ENCODE measurements around the gene FAM161B. TPM values are rescaled to one million over a fixed set of nuclear protein-coding genes. Genes with fewer than 3 reads are reported as not detected.

Gene FAM161B
- polyA plus RNA-seq, 1 of the 3 experiments (the other 2 are of a cell fraction): 1.4 TPM

GRCh38 chr14:73968885-73969284 lies 19.0 kb upstream of the FAM161B start (continued):
- TF ChIP-seq USF2 (IDR thresholded peaks at IDR 0.05; ENCODE audit: borderline replicate concordance, low read depth, low read length) (no peak), RXRA (IDR thresholded peaks at IDR 0.05; ENCODE audit: borderline replicate concordance, low read depth) (no peak), FOXM1 (IDR thresholded peaks at IDR 0.05; ENCODE audit: low read depth) (no peak), MAX (IDR thresholded peaks at IDR 0.05; ENCODE audit: low read depth) (no peak), FOSL2 (IDR thresholded peaks at IDR 0.05; ENCODE audit: borderline replicate concordance, low read depth) (no peak), GATA2 (CRISPR knock-in tag; IDR thresholded peaks at IDR 0.05) (no peak), POLR2AphosphoS5 (IDR thresholded peaks at IDR 0.05; ENCODE audit: low read depth, low read length) (no peak)

GRCh38 chr14:73965216-73965615 lies 15.3 kb upstream of the FAM161B start:
- Histone ChIP-seq H3K9me3 (no peaks in the 10 kb centered on the region), H3K4me3 (ENCODE audit: low read depth in 2 of 2, low read length in 1 of 2) (no peak overlapping the region), H3K4me2 (no peak overlapping the region), H3F3A (replicated peaks; ENCODE audit: insufficient read depth) (peaks cover 5% of the 10 kb centered on the region), H3K9ac (no peak overlapping the region), H3K36me3 (replicated peaks in 1 of 2; ENCODE audit: control insufficient read depth in 1 of 2, insufficient read depth in 2 of 2, low read length in 1 of 2) (peaks cover 37 to 46% of the 10 kb centered on the region in 2 experiments), H3K27me3 (ENCODE audit: insufficient read depth) (no peaks in the 10 kb centered on the region), H2AFZ (ENCODE audit: low read depth) (no peak overlapping the region), H3K79me2 (ENCODE audit: insufficient read depth) (no peaks in the 10 kb centered on the region), H3K27ac (ENCODE audit: low read depth in 2 of 2, low read length in 1 of 2) (no peak overlapping the region), H4K20me1 (ENCODE audit: insufficient read depth) (no peaks in the 10 kb centered on the region), H3K9me2 (no peaks in the 10 kb centered on the region), H3K4me1 (ENCODE audit: control insufficient read depth in 1 of 2, insufficient read depth in 2 of 2, low read depth in 1 of 2, low read length in 1 of 2) (no peaks in the 10 kb centered on the region)
- TF ChIP-seq RFX5 (IDR thresholded peaks at IDR 0.05; ENCODE audit: low read length) (no peak), CTCF (IDR thresholded peaks at IDR 0.05) (no peak), USF2 (IDR thresholded peaks at IDR 0.05; ENCODE audit: borderline replicate concordance, low read depth, low read length) (no peak), TEAD4 (IDR thresholded peaks at IDR 0.05; ENCODE audit: borderline replicate concordance, insufficient read depth) (no peak), GATA2 (CRISPR knock-in tag; IDR thresholded peaks at IDR 0.05) (no peak), SMC3 (IDR thresholded peaks at IDR 0.05; ENCODE audit: low read depth, low read length) (no peak), JUND (IDR thresholded peaks at IDR 0.05) (no peak), YY1 (IDR thresholded peaks at IDR 0.05; ENCODE audit: low read depth) (no peak), TCF12 (IDR thresholded peaks at IDR 0.05) (no peak), MXI1 (IDR thresholded peaks at IDR 0.05; ENCODE audit: low read depth, low read length) (no peak), IRF3 (IDR thresholded peaks at IDR 0.05; ENCODE audit: low read depth, low read length) (no peak), EZH2phosphoT487 (IDR thresholded peaks at IDR 0.05; ENCODE audit: borderline replicate concordance, low read depth) (no peak), POLR2AphosphoS5 (IDR thresholded peaks at IDR 0.05; ENCODE audit: low read depth, low read length) (no peak), FOXJ3 (CRISPR knock-in tag; IDR thresholded peaks at IDR 0.05) (no peak), RCOR1 (IDR thresholded peaks at IDR 0.05; ENCODE audit: low read length) (no peak), RXRA (IDR thresholded peaks at IDR 0.05; ENCODE audit: borderline replicate concordance, low read depth) (no peak), MEF2A (IDR thresholded peaks at IDR 0.05; ENCODE audit: borderline replicate concordance, low read depth) (no peak), CHD2 (IDR thresholded peaks at IDR 0.05; ENCODE audit: low read length, partially characterized antibody) (no peak), PBX3 (IDR thresholded peaks at IDR 0.05) (no peak)
- ChIA-PET CTCF (no interaction called here), POLR2A (no interaction called here)
- no peak for DNase-seq
- WGBS (ENCODE audit: low lambda C conversion rate): 100% methylated on average over 4 of the region's 4 CpGs

Measured in SK-N-SH (cell line).